GM12892 (cell line): ENCODE data around the gene TIMM10.

Experiments used
- POLR2A ChIP-seq: IDR thresholded peaks from 2 replicates; pipeline ENCODE4 v1.6.1; 2011; ENCODE audit warnings: low read depth, low read length, control low read depth
- POLR2AphosphoS5 ChIP-seq: IDR thresholded peaks from 2 replicates; pipeline ENCODE4 v1.6.1; 2011; ENCODE audit warnings: low read depth, low read length, control low read depth

- TF ChIP-seq POLR2AphosphoS5, result peak; percentile 87
- peak; percentile 87 for TF ChIP-seq POLR2A
Observed at GRCh38 chr11:57530596-57531507, at the start of gene TIMM10.
